Glutamatergic neuron (in vitro differentiated cells): Measurements from ENCODE around the gene RAB3D. TPM values are rescaled to one million over a fixed set of nuclear protein-coding genes. Genes with fewer than 3 reads are reported as not detected.

Experiments used
- DNase-seq: peaks from one replicate; pipeline ENCODE4 v3.0.0; 2022
- H3K27ac Mint-ChIP-seq: one replicate; pipeline ENCODE4 v1.8.0; 2020; ENCODE audit warnings: mild to moderate bottlenecking, mixed read lengths, inconsistent platforms; ENCODE audit not compliant: unreplicated experiment
- H3K27me3 Mint-ChIP-seq: one replicate; pipeline ENCODE4 v1.8.0; 2020; ENCODE audit warnings: mild to moderate bottlenecking, moderate library complexity, mixed read lengths, inconsistent platforms; ENCODE audit not compliant: unreplicated experiment
- H3K36me3 Mint-ChIP-seq: one replicate; pipeline ENCODE4 v1.8.0; 2020; ENCODE audit warnings: mild to moderate bottlenecking, mixed read lengths, inconsistent platforms; ENCODE audit not compliant: unreplicated experiment
- H3K4me1 Mint-ChIP-seq: one replicate; pipeline ENCODE4 v1.8.0; 2020; ENCODE audit warnings: mild to moderate bottlenecking, low read depth, mixed read lengths, inconsistent platforms; ENCODE audit not compliant: unreplicated experiment
- H3K4me3 Mint-ChIP-seq: one replicate; pipeline ENCODE4 v1.8.0; 2020; ENCODE audit warnings: mild to moderate bottlenecking, mixed read lengths, inconsistent platforms; ENCODE audit not compliant: unreplicated experiment
- H3K9me3 Mint-ChIP-seq: one replicate; pipeline ENCODE4 v1.8.0; 2020; ENCODE audit warnings: mild to moderate bottlenecking, moderate library complexity, mixed read lengths, inconsistent platforms; ENCODE audit not compliant: unreplicated experiment
- total RNA-seq: library from RNA; stranded (reverse); fragmentation: NEBNext Ultra II Directional; extraction: Animal tissue kit (Norgen Biotek cat#: 25700); gene quantifications from one replicate; pipeline ENCODE4 v1.2.1, GENCODE V29; 2021; ENCODE audit not compliant: unreplicated experiment
- TF ChIP-seq, protein P1 (sequence below): fragments of 200-600 bp; sonication (generic); IDR thresholded peaks from one replicate; pipeline ENCODE4 v1.5.0; 2021; ENCODE audit not compliant: partially characterized antibody, unreplicated experiment

The RAB3D gene
- total RNA-seq, 1 donor from 2014 or later = 130 TPM

DNA sequence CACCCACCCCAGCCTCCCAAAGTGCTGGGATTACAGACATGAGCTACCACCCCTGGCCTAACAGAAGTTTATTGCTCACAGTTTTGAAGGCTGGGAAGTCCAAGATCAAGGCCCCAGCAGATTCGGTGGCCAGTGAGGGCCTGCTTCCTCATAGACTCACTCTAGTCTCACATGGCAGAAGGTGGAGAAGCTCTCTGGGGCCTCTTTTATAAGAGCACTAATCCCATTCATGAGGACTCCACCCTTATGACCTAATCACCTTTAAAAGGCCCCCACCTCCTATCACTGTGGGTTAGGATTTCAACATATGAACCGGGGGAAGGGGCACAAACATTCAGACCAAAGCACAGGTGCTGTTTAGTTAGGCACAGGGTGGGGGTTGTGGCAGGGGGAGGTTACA is 28.1 kb upstream of the RAB3D start:
- Mint-ChIP-seq H3K4me3 (no peak overlapping the region), H3K27me3 (peaks cover 11% of the 10 kb centered on the region), H3K9me3 (peaks cover 3% of the 10 kb centered on the region), H3K4me1 (peaks cover 12% of the 10 kb centered on the region), H3K27ac (no peak overlapping the region), H3K36me3 (no peaks in the 10 kb centered on the region)
- TF ChIP-seq, protein P1, sequence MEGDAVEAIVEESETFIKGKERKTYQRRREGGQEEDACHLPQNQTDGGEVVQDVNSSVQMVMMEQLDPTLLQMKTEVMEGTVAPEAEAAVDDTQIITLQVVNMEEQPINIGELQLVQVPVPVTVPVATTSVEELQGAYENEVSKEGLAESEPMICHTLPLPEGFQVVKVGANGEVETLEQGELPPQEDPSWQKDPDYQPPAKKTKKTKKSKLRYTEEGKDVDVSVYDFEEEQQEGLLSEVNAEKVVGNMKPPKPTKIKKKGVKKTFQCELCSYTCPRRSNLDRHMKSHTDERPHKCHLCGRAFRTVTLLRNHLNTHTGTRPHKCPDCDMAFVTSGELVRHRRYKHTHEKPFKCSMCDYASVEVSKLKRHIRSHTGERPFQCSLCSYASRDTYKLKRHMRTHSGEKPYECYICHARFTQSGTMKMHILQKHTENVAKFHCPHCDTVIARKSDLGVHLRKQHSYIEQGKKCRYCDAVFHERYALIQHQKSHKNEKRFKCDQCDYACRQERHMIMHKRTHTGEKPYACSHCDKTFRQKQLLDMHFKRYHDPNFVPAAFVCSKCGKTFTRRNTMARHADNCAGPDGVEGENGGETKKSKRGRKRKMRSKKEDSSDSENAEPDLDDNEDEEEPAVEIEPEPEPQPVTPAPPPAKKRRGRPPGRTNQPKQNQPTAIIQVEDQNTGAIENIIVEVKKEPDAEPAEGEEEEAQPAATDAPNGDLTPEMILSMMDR = no peak
- DNase-seq = no peak

DNA sequence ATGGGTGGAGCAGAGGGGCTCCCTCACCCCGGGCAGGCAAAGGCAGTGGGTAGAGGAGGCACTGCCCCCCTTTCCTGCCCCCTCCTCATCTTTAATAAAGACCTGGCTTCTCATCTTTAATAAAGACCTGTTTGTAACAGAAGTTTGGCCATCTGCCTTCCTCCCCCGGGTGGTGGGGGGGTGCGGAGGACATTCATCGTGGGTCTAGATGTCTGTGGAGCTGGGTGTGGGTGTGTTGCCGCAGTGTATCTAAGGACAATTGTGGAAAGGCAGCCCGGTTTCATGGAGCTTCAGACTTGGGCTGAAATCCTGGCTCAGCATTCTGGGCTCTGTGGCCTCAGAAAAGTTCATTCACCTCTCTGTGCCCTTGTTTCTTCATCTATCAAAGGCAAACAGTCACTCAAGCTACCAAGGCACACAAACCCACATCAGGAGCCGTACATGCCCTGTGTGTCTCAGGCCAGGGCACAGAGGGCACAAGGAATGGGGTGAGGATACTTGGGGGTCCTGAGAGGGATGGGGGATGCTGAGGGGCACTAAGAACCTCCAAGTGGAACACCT is 26.2 kb upstream of the RAB3D start:
- Mint-ChIP-seq H3K36me3 (no peaks in the 10 kb centered on the region), H3K27ac (peak overlapping the region; percentile 66), H3K4me1 (peaks cover 18% of the 10 kb centered on the region), H3K27me3 (peaks cover 6% of the 10 kb centered on the region), H3K4me3 (peak overlapping the region; percentile 30), H3K9me3 (peaks cover 8% of the 10 kb centered on the region)
- DNase-seq = no peak
- TF ChIP-seq, protein P1 = no peak

DNA sequence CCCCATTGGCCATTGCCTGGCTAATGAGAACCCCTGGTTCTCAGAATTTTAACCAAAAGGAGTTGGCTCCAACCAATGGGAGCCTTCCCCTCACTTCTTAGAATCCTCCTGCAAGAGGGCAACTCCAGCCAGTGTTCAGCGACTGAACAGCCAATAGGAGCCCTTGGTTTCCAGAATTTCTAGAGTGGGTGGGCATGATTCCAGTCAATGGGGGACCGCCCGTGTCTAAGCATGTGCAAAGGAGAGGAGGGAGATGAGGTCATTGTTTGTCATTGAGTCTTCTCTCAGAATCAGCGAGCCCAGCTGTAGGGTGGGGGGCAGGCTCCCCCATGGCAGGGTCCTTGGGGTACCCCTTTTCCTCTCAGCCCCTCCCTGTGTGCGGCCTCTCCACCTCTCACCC is 25.5 kb upstream of the RAB3D start:
- peaks cover 8% of the 10 kb centered on the region for H3K9me3 Mint-ChIP-seq
- no peak overlapping the region for H3K27ac Mint-ChIP-seq
- no peak for DNase-seq
- H3K36me3 Mint-ChIP-seq = no peaks in the 10 kb centered on the region
- H3K4me3 Mint-ChIP-seq = no peak overlapping the region
- peaks cover 6% of the 10 kb centered on the region for H3K27me3 Mint-ChIP-seq
- TF ChIP-seq, protein P1 = no peak
- H3K4me1 Mint-ChIP-seq = peaks cover 18% of the 10 kb centered on the region

DNA sequence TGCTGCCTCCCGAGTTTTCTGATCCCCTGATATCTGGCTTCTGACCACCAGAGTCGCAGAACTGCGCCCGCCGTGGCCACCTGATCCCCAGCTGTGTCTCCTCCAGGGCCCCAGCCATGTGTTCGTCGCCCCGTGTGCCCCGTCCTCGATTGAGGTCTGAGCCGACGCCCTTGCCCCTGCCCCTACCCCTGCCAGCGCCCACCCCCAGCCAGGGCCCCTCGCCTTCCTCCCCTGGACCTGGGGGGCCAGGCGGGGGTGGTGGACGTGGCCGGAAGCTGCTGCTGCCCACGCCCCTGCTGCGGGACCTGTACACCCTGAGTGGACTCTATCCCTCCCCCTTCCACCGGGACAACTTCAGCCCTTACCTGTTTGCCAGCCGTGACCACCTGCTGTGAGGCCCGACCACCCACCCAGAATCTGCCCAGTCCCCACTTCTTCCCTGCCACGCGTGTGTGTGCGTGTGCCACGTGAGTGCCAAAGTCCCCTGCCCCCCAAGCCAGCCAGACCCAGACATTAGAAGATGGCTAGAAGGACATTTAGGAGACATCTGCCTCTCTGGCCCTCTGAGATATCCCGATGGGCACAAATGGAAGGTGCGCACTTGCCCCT is 24.9 kb upstream of the RAB3D start:
- H3K27ac Mint-ChIP-seq = no peak overlapping the region
- no peak overlapping the region for H3K4me3 Mint-ChIP-seq

DNA sequence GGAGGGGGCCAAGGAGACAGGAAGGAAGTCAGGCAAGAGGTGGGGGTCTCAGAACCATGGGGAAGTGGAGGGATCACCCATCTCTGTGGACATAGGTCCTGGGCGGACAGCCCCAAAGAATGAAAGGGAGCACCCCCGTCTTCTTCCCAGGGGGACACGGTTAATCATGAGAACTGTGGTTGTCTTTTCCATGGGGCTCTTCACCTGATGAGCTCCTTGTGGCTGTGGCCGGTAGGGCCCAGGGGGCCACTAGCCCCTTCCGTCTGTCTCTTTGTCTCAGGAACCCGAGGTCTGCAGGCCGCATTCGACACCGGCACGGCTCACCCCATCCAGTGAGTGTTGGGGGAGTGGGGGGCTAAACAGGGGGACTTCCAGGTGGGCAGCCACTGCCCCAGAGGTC is 24.4 kb upstream of the RAB3D start:
- Mint-ChIP-seq H3K4me3 (no peak overlapping the region), H3K9me3 (peaks cover 8% of the 10 kb centered on the region), H3K36me3 (no peaks in the 10 kb centered on the region), H3K4me1 (peaks cover 14% of the 10 kb centered on the region), H3K27ac (no peak overlapping the region), H3K27me3 (peaks cover 6% of the 10 kb centered on the region)
- DNase-seq = no peak
- TF ChIP-seq, protein P1 = no peak

More for the DNA sequence above, 24.9 kb upstream of the RAB3D start:
- H3K27me3 Mint-ChIP-seq = peaks cover 6% of the 10 kb centered on the region
- no peaks in the 10 kb centered on the region for H3K36me3 Mint-ChIP-seq
- TF ChIP-seq, protein P1 = no peak
- DNase-seq = no peak
- H3K4me1 Mint-ChIP-seq = peaks cover 16% of the 10 kb centered on the region
- H3K9me3 Mint-ChIP-seq = peaks cover 8% of the 10 kb centered on the region
